Naive thymus-derived CD4-positive, alpha-beta T cell (primary cell): ENCODE data around the gene PELI2. TPM values are rescaled to one million over a fixed set of nuclear protein-coding genes. Genes with fewer than 3 reads are reported as not detected.

ENCODE experiments used
- ATAC-seq: fragments of 150-1000 bp; cut with Tn5 transposase; 2 replicates; pipeline ENCODE4 v1.10.0; 2021; ENCODE audit warnings: mild to moderate bottlenecking, moderate library complexity
- CTCF ChIA-PET: fragments of 350-600 bp; sonication (Branson Sonifier 250); formaldehyde crosslinking; loops from one replicate; lab custom pipeline; 2021; ENCODE audit warnings: antibody characterized with exemption; lab: Charles Lee
- POLR2A ChIA-PET: fragments of 350-600 bp; sonication (Branson Sonifier 250); formaldehyde crosslinking; loops from one replicate; lab custom pipeline; 2021; ENCODE audit warnings: antibody characterized with exemption, inconsistent platforms; lab: Charles Lee
- DNase-seq, 9 donors: peaks; one replicate each; pipeline versions ENCODE4 v3.0.0 to v3.0.0-alpha.2; 2020 to 2022; ENCODE audit warnings: mixed read lengths in 1 of 9
- H3K27ac ChIP-seq: one replicate; pipeline ENCODE4 v1.7.0; 2013; ENCODE audit warnings: mild to moderate bottlenecking, low read depth, low read length, moderate library complexity
- H3K27me3 ChIP-seq, 2 donors: one replicate each; pipeline ENCODE4 v1.7.0; 2013; ENCODE audit warnings: low read length in 2 of 2, mild to moderate bottlenecking in 2 of 2, moderate library complexity in 2 of 2; ENCODE audit not compliant: control insufficient read depth in 2 of 2, insufficient read depth in 2 of 2
- H3K36me3 ChIP-seq, 3 experiments: 1 replicate in 2 of 3; 2 replicates in 1 of 3; pipeline ENCODE4 v1.7.0; 2013; ENCODE audit warnings: low read length in 3 of 3, mild to moderate bottlenecking in 3 of 3, moderate library complexity in 1 of 3; ENCODE audit not compliant: insufficient read depth in 3 of 3, control insufficient read depth in 2 of 3
- H3K4me1 ChIP-seq, 2 donors: one replicate each; pipeline ENCODE4 v1.7.0; 2013; ENCODE audit warnings: low read length in 2 of 2, mild to moderate bottlenecking in 2 of 2, moderate library complexity in 1 of 2; ENCODE audit not compliant: control insufficient read depth in 2 of 2, insufficient read depth in 2 of 2
- H3K4me3 ChIP-seq: 2 replicates; pipeline ENCODE4 v1.7.0; 2013; ENCODE audit warnings: mild to moderate bottlenecking, low read length
- H3K9me3 ChIP-seq, 3 experiments: 1 replicate in 2 of 3; 2 replicates in 1 of 3; pipeline ENCODE4 v1.7.0; 2013; ENCODE audit warnings: low read length in 3 of 3; ENCODE audit not compliant: control insufficient read depth in 2 of 3
- H3K27ac Mint-ChIP-seq, 9 donors: one replicate each; pipeline ENCODE4 v1.8.0; 2020 to 2022; ENCODE audit warnings: mixed read lengths in 9 of 9, mild to moderate bottlenecking in 8 of 9, moderate library complexity in 5 of 9, inconsistent platforms in 2 of 9
- H3K27me3 Mint-ChIP-seq, 5 donors: one replicate each; pipeline ENCODE4 v1.8.0; 2021 to 2022; ENCODE audit warnings: mixed read lengths in 5 of 5, mild to moderate bottlenecking in 1 of 5
- H3K36me3 Mint-ChIP-seq, 5 donors: one replicate each; pipeline ENCODE4 v1.8.0; 2020 to 2022; ENCODE audit warnings: mixed read lengths in 5 of 5, mild to moderate bottlenecking in 3 of 5, inconsistent platforms in 1 of 5
- H3K4me1 Mint-ChIP-seq, 7 donors: one replicate each; pipeline ENCODE4 v1.8.0; 2020 to 2022; ENCODE audit warnings: mixed read lengths in 7 of 7, mild to moderate bottlenecking in 3 of 7, inconsistent platforms in 1 of 7
- H3K4me3 Mint-ChIP-seq, 10 donors: one replicate each; pipeline ENCODE4 v1.8.0; 2020 to 2022; ENCODE audit warnings: mild to moderate bottlenecking in 10 of 10, mixed read lengths in 10 of 10, moderate library complexity in 6 of 10, inconsistent platforms in 2 of 10
- H3K9me3 Mint-ChIP-seq, 11 donors: one replicate each; pipeline ENCODE4 v1.8.0; 2020 to 2022; ENCODE audit warnings: mixed read lengths in 11 of 11, mild to moderate bottlenecking in 4 of 11, inconsistent platforms in 1 of 11, moderate library complexity in 1 of 11
- intact Hi-C, 2 donors: fragments of 100-400 bp; cut with micrococcal nuclease; formaldehyde crosslinking; loops; one replicate each; pipeline ENCODE4 v1.15.1; 2023
- polyA plus RNA-seq, 2 donors: library from polyadenylated mRNA; unstranded; fragments of 300-500 nt; fragmentation: Illumina TruSeq; gene quantifications; one replicate each; pipeline ENCODE4 v1.2.3, GENCODE V29; 2021
- total RNA-seq, 6 experiments: library from RNA in 5 of 6; stranded (reverse) in 5 of 6; gene quantifications; 1 replicate in 5 of 6; 2 replicates in 1 of 6; pipeline ENCODE4 v1.2.3 and lab custom pipeline; 2021 to 2026

Gene PELI2
- total and polyA plus RNA-seq, 7 experiments from 2014 or later = 1.7 to 24.7 (median 11.3) TPM

GRCh38 chr14:56100556-56100955 lies 17.7 kb upstream of the PELI2 start:
- Histone ChIP-seq H3K36me3 (no peaks in the 10 kb centered on the region), H3K27ac (no peak overlapping the region), H3K9me3 (no peaks in the 10 kb centered on the region), H3K4me1 (no peaks in the 10 kb centered on the region), H3K27me3 (no peaks in the 10 kb centered on the region), H3K4me3 (no peak overlapping the region)
- ChIA-PET POLR2A (no interaction called here), CTCF (no interaction called here)
- no peak for ATAC-seq
- Mint-ChIP-seq H3K27ac (no peak overlapping the region), H3K4me3 (no peak overlapping the region), H3K9me3 (peaks cover 0 to 10% (median 1%) of the 10 kb centered on the region in 11 donors), H3K4me1 (peaks cover 0 to 5% (median 0%) of the 10 kb centered on the region in 7 donors), H3K36me3 (peaks cover 0 to 3% (median 0%) of the 10 kb centered on the region in 5 donors), H3K27me3 (peaks cover under 1 to 15% (median 9%) of the 10 kb centered on the region in 5 donors)
- DNase-seq = no peak
- intact Hi-C loops = no loop called here

- Histone ChIP-seq H3K4me1 (no peaks in the 10 kb centered on the region), H3K27me3 (no peaks in the 10 kb centered on the region), H3K36me3 (no peaks in the 10 kb centered on the region), H3K9me3 (no peaks in the 10 kb centered on the region), H3K4me3 (no peak overlapping the region), H3K27ac (no peak overlapping the region)
- Mint-ChIP-seq H3K9me3 (no peaks in the 10 kb centered on the region), H3K4me1 (peaks cover 0 to 5% (median 0%) of the 10 kb centered on the region in 7 donors), H3K27ac (no peak overlapping the region), H3K36me3 (peaks cover 0 to 3% (median 0%) of the 10 kb centered on the region in 5 donors), H3K4me3 (no peak overlapping the region), H3K27me3 (peaks cover 0 to 10% (median 5%) of the 10 kb centered on the region in 5 donors)
- no peak for ATAC-seq
- ChIA-PET CTCF (interaction anchor here (0.7 kb wide), 1 partner anchor 232 kb away, joined by 3 read pairs; no protein-coding TSS in a partner anchor), POLR2A (no interaction called here)
- no peak for DNase-seq
- intact Hi-C loops = no loop called here
These were observed 15.3 kb upstream of the PELI2 start for GRCh38 chr14:56102941-56103340.

- intact Hi-C loops = no loop called here
- no peak overlapping the region for H3K27ac Mint-ChIP-seq
- Histone ChIP-seq H3K4me3 (no peak overlapping the region), H3K27me3 (no peaks in the 10 kb centered on the region), H3K36me3 (no peaks in the 10 kb centered on the region), H3K4me1 (no peaks in the 10 kb centered on the region), H3K9me3 (no peaks in the 10 kb centered on the region), H3K27ac (no peak overlapping the region)
- no peaks in the 10 kb centered on the region for H3K9me3 Mint-ChIP-seq
- peaks cover 0 to 3% (median 0%) of the 10 kb centered on the region in 5 donors for H3K36me3 Mint-ChIP-seq
- H3K4me1 Mint-ChIP-seq = peaks cover 0 to 6% (median 4%) of the 10 kb centered on the region in 7 donors
- no peak overlapping the region for H3K4me3 Mint-ChIP-seq
- CTCF ChIA-PET = no interaction called here
- DNase-seq = no peak
- no peak for ATAC-seq
- H3K27me3 Mint-ChIP-seq = peaks cover 0 to 16% (median 5%) of the 10 kb centered on the region in 5 donors
- POLR2A ChIA-PET = interaction anchor here (1.0 kb wide), 1 partner anchor 10 kb away, joined by 3 read pairs; no protein-coding TSS in a partner anchor
These were observed 10.6 kb upstream of the PELI2 start for GRCh38 chr14:56107615-56108014.

GRCh38 chr14:56108057-56108456 lies 10.2 kb upstream of the PELI2 start:
- peaks cover 0 to 3% (median 0%) of the 10 kb centered on the region in 5 donors for H3K36me3 Mint-ChIP-seq
- H3K27ac ChIP-seq = no peak overlapping the region
- POLR2A ChIA-PET = interaction anchor here (1.0 kb wide), 1 partner anchor 10 kb away, joined by 3 read pairs; no protein-coding TSS in a partner anchor
- H3K9me3 Mint-ChIP-seq = no peaks in the 10 kb centered on the region
- H3K4me3 ChIP-seq = no peak overlapping the region
- no peaks in the 10 kb centered on the region for H3K36me3 ChIP-seq
- no peak for DNase-seq
- intact Hi-C loops = no loop called here
- no peaks in the 10 kb centered on the region for H3K9me3 ChIP-seq
- H3K4me3 Mint-ChIP-seq = no peak overlapping the region
- H3K4me1 ChIP-seq = no peaks in the 10 kb centered on the region
- no peak for ATAC-seq
- peaks cover 3 to 11% (median 8%) of the 10 kb centered on the region in 7 donors for H3K4me1 Mint-ChIP-seq
- H3K27me3 ChIP-seq = no peaks in the 10 kb centered on the region
- H3K27ac Mint-ChIP-seq = no peak overlapping the region
- CTCF ChIA-PET = no interaction called here
- H3K27me3 Mint-ChIP-seq = peaks cover 0 to 21% (median under 1%) of the 10 kb centered on the region in 5 donors

GRCh38 chr14:56112781-56113180 lies 5.4 kb upstream of the PELI2 start:
- no peaks in the 10 kb centered on the region for H3K27me3 ChIP-seq
- no peak overlapping the region for H3K27ac ChIP-seq
- POLR2A ChIA-PET = interaction anchor here (0.6 kb wide), 1 partner anchor 46 kb away, joined by 3 read pairs; no protein-coding TSS in a partner anchor

GRCh38 chr14:56115334-56115870 lies 2.8 kb upstream of the PELI2 start:
- ATAC-seq = no peak

More at GRCh38 chr14:56112781-56113180, 5.4 kb upstream of the PELI2 start:
- peaks cover 0 to 48% (median 0%) of the 10 kb centered on the region in 5 donors for H3K27me3 Mint-ChIP-seq
- no peaks in the 10 kb centered on the region for H3K36me3 ChIP-seq
- ATAC-seq (no peak), DNase-seq (no peak)
- H3K9me3 ChIP-seq = no peaks in the 10 kb centered on the region
- CTCF ChIA-PET = no interaction called here
- no peak overlapping the region for H3K4me3 ChIP-seq
- H3K36me3 Mint-ChIP-seq = no peaks in the 10 kb centered on the region
- intact Hi-C loops = loop anchor here (10.0 kb wide), 2 partner anchors 378 to 1088 kb away; partner anchors contain the start of genes SOCS4 (in 1 of the 2) and WDHD1 (in 1 of the 2)
- no peak overlapping the region for H3K27ac Mint-ChIP-seq
- no peak overlapping the region for H3K4me3 Mint-ChIP-seq
- H3K4me1 Mint-ChIP-seq = peaks cover 16 to 41% (median 33%) of the 10 kb centered on the region in 7 donors
- peaks cover 0 to 1% (median 0%) of the 10 kb centered on the region in 11 donors for H3K9me3 Mint-ChIP-seq
- H3K4me1 ChIP-seq = peaks cover 3 to 19% of the 10 kb centered on the region in 2 donors

More at GRCh38 chr14:56115334-56115870, 2.8 kb upstream of the PELI2 start:
- Mint-ChIP-seq H3K4me1 (peaks cover 27 to 55% (median 47%) of the 10 kb centered on the region in 7 donors), H3K27ac (peak overlapping the region in 8 of 9 donors; percentile 90 to 98 (median 92)), H3K27me3 (peaks cover 0 to 60% (median 0%) of the 10 kb centered on the region in 5 donors), H3K36me3 (no peaks in the 10 kb centered on the region), H3K4me3 (no peak overlapping the region), H3K9me3 (peaks cover 0 to 1% (median 0%) of the 10 kb centered on the region in 11 donors)
- no peak overlapping the region for H3K4me3 ChIP-seq
- no peaks in the 10 kb centered on the region for H3K9me3 ChIP-seq
- H3K36me3 ChIP-seq = no peaks in the 10 kb centered on the region
- ChIA-PET POLR2A (no interaction called here), CTCF (no interaction called here)
- H3K27ac ChIP-seq = peak overlapping the region; percentile 64
- no peaks in the 10 kb centered on the region for H3K27me3 ChIP-seq
- H3K4me1 ChIP-seq = peaks cover 11 to 28% of the 10 kb centered on the region in 2 donors
- intact Hi-C loops = loop anchor here (5.0 to 10.0 kb wide), 16 partner anchors 33 to 1718 kb away; partner anchors contain the start of genes CDKN3 (in 2 of the 2), CGRRF1 (in 1 of the 2), GCH1 (in 1 of the 2) and MAPK1IP1L (in 1 of the 2)
- no peak for DNase-seq
